PFSK-1 (cell line): ENCODE measurements around the gene SAMSN1.

Experiments
- FOXP2 ChIP-seq: optimal IDR thresholded peaks from 2 replicates; pipeline ENCODE3; 2011; ENCODE audit warnings: borderline replicate concordance, control low read depth, inconsistent platforms; ENCODE audit not compliant: insufficient read depth; ENCODE audit errors: extremely low read length, extremely low read depth
- POLR2AphosphoS5 ChIP-seq: IDR thresholded peaks from 2 replicates; pipeline ENCODE4 v1.6.1; 2012; ENCODE audit warnings: low read depth, mild to moderate bottlenecking, control low read depth, low read length, moderate library complexity
- TAF1 ChIP-seq: IDR thresholded peaks from 2 replicates; pipeline ENCODE4 v1.6.1; 2012; ENCODE audit warnings: low read length, control low read depth, borderline replicate concordance; ENCODE audit not compliant: insufficient read depth

DNA sequence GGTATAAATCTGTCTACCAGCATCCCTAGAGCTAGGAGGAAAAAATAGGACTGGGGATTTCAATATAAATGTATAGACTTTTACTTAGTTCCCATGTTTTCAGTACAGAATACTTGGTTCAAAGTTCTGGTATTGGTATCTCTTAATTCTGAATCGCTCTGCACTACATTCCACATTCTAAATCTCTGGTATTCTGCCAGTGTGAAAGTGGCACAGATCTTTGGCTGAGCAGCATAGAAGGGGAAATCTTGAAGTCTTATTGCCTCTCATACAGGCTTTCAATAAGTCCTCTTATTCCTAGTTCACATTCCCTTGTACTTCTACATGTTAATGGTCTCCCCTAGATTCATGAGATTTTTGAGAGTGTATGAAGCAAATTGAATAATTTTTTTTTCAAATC, 89.2 kb downstream of the SAMSN1 start:
- no peak for TF ChIP-seq TAF1
- TF ChIP-seq POLR2AphosphoS5: no peak
- TF ChIP-seq FOXP2: no peak
